Keratinocyte (primary cell): Measurements from ENCODE around the gene XAB2.

ENCODE experiments used
- CTCF ChIP-seq, 3 experiments: IDR thresholded peaks in 1 of 3; conservative IDR thresholded peaks in 1 of 3; optimal IDR thresholded peaks in 1 of 3; 2 replicates in 2 of 3; 3 replicates in 1 of 3; pipeline versions ENCODE3 to v1.5.1; 2011; ENCODE audit warnings: low read length in 3 of 3, mild to moderate bottlenecking in 3 of 3, moderate library complexity in 2 of 3, control low read depth in 1 of 3, inconsistent platforms in 1 of 3; ENCODE audit not compliant: insufficient read depth in 2 of 3; ENCODE audit errors: extremely low read depth in 1 of 3
- EZH2 ChIP-seq: IDR thresholded peaks from one replicate; pipeline ENCODE4 v1.6.1; 2012; ENCODE audit warnings: inconsistent platforms, mild to moderate bottlenecking, low read length, moderate library complexity

GRCh38 chr19:7618348-7618747 is 11.0 kb downstream of the XAB2 start:
- TF ChIP-seq CTCF (optimal IDR thresholded peaks at IDR 0.05 in 1 of 3, IDR thresholded peaks at IDR 0.05 in 1 of 3, conservative IDR thresholded peaks at IDR 0.05 in 1 of 3; ENCODE audit: extremely low read depth in 1 of 3, insufficient read depth in 2 of 3, low read length in 3 of 3) (no peak), EZH2 (no peak)
